A549 (cell line): ENCODE results near the gene TXNRD1. TPM values are rescaled to one million over a fixed set of nuclear protein-coding genes. Genes with fewer than 3 reads are reported as not detected.

Source experiments
- ATAC-seq, 2 experiments: fragments of 200-7000 bp in 1 of 2; fragments of >200 bp in 1 of 2; cut with Nextera tagmentation in 1 of 2; cut with Tn5 transposase in 1 of 2; 3 replicates each; pipeline versions ENCODE4 v1.8.0 to v1.9.1; 2018 to 2020; ENCODE audit warnings: mild to moderate bottlenecking in 1 of 2, moderate library complexity in 1 of 2
- CTCF ChIA-PET: fragments of 300-600 bp; sonication (Branson Sonifier 250); formaldehyde crosslinking; extraction: SDS; loops from one replicate; lab custom pipeline; 2021; ENCODE audit warnings: antibody characterized with exemption, inconsistent platforms; lab: Yijun Ruan, JAX
- POLR2A ChIA-PET: fragments of 350-600 bp; formaldehyde crosslinking; extraction: SDS; loops from one replicate; lab custom pipeline; 2021; ENCODE audit warnings: antibody characterized with exemption, inconsistent platforms; lab: Yijun Ruan, JAX
- DNase-seq, 2 experiments: peaks; one replicate each; pipeline versions ENCODE4 v3.0.0 to v3.0.0-alpha.2; 2011 to 2016; ENCODE audit warnings: low read depth in 1 of 2, low spot score in 1 of 2
- FAIRE-seq: peaks from 2 replicates; lab custom pipeline; 2011; peaks lifted over from hg19 to GRCh38; lab: Jason Lieb, UNC
- H3K27ac ChIP-seq, 2 experiments: fragments of >200 bp; sonication (Bioruptor Twin); formaldehyde crosslinking; 3 replicates each; pipeline ENCODE4 v1.5.1; 2016 to 2017
- H3K4me1 ChIP-seq: fragments of >200 bp; sonication (Bioruptor Twin); formaldehyde crosslinking; 3 replicates; pipeline ENCODE4 v1.6.1; 2016
- H3K4me2 ChIP-seq: fragments of >200 bp; sonication (Bioruptor Twin); formaldehyde crosslinking; 3 replicates; pipeline ENCODE4 v1.6.1; 2016
- H3K4me3 ChIP-seq: fragments of >200 bp; sonication (Bioruptor Twin); formaldehyde crosslinking; 3 replicates; pipeline ENCODE4 v1.5.1; 2016
- H3K9me3 ChIP-seq: fragments of >200 bp; sonication (Bioruptor Twin); formaldehyde crosslinking; 3 replicates; pipeline ENCODE4 v1.6.1; 2016
- CBX2 ChIP-seq: fragments of 200-600 bp; sonication (generic); IDR thresholded peaks from 2 replicates; pipeline ENCODE4 v1.6.1; 2016; ENCODE audit warnings: low read depth, mild to moderate bottlenecking, borderline replicate concordance
- CHD2 ChIP-seq: fragments of 150-350 bp; IDR thresholded peaks from 2 replicates; pipeline ENCODE4 v1.6.1; 2014; ENCODE audit warnings: low read length; ENCODE audit not compliant: partially characterized antibody
- CHD4 ChIP-seq: fragments of 200-600 bp; sonication (generic); IDR thresholded peaks from 2 replicates; pipeline ENCODE4 v1.6.1; 2016; ENCODE audit warnings: antibody characterized with exemption, mild to moderate bottlenecking, borderline replicate concordance
- FOSB ChIP-seq: fragments of 250-450 bp; sonication (Bioruptor Pico); IDR thresholded peaks from 2 replicates; pipeline ENCODE4 v1.5.0; 2020; ENCODE audit warnings: mild to moderate bottlenecking, moderate library complexity
- FOSL2 ChIP-seq, 2 experiments: fragments of 450-650 bp in 1 of 2; fragments of >200 bp in 1 of 2; sonication (Bioruptor Twin) in 1 of 2; formaldehyde crosslinking; IDR thresholded peaks; 2 replicates each; pipeline versions ENCODE4 v1.5.0 to v1.6.1; 2016 to 2020; ENCODE audit warnings: mild to moderate bottlenecking in 1 of 2, moderate library complexity in 1 of 2
- FOXS1 ChIP-seq: fragments of 250-450 bp; sonication (Bioruptor Pico); IDR thresholded peaks from 2 replicates; pipeline ENCODE4 v1.5.0; 2020; ENCODE audit warnings: mild to moderate bottlenecking, moderate library complexity
- HOXB5 ChIP-seq: fragments of 250-450 bp; sonication (Bioruptor Pico); IDR thresholded peaks from 2 replicates; pipeline ENCODE4 v1.5.0; 2020; ENCODE audit warnings: mild to moderate bottlenecking, moderate library complexity
- JUN ChIP-seq, 2 experiments: fragments of >200 bp; sonication (Bioruptor Twin); formaldehyde crosslinking; IDR thresholded peaks; 2 replicates in 1 of 2; 3 replicates in 1 of 2; pipeline ENCODE4 v1.6.1; 2016 to 2017
- JUNB ChIP-seq: fragments of >200 bp; sonication (Bioruptor Twin); formaldehyde crosslinking; IDR thresholded peaks from 2 replicates; pipeline ENCODE4 v1.6.1; 2016
- KDM5A ChIP-seq: fragments of 200-600 bp; sonication (generic); IDR thresholded peaks from 2 replicates; pipeline ENCODE4 v1.6.1; 2016; ENCODE audit warnings: antibody characterized with exemption, mild to moderate bottlenecking
- MAZ ChIP-seq: fragments of 150-350 bp; IDR thresholded peaks from 2 replicates; pipeline ENCODE4 v1.6.1; 2014; ENCODE audit warnings: antibody characterized with exemption, low read depth, low read length, borderline replicate concordance
- MYC ChIP-seq: IDR thresholded peaks from 2 replicates; pipeline ENCODE4 v1.6.1; 2012; ENCODE audit warnings: mild to moderate bottlenecking, inconsistent platforms, low read length, improper control_type of control experiment, borderline replicate concordance
- NR3C1 ChIP-seq: fragments of >200 bp; sonication (Bioruptor Twin); formaldehyde crosslinking; IDR thresholded peaks from 3 replicates; pipeline ENCODE4 v1.6.1; 2017
- PHF8 ChIP-seq: fragments of 200-600 bp; sonication (generic); IDR thresholded peaks from 2 replicates; pipeline ENCODE4 v1.6.1; 2016; ENCODE audit warnings: low read depth, mild to moderate bottlenecking, antibody characterized with exemption, moderate library complexity, borderline replicate concordance
- RAD21 ChIP-seq, 2 experiments: fragments of >200 bp in 1 of 2; sonication (Bioruptor Twin) in 1 of 2; formaldehyde crosslinking in 1 of 2; IDR thresholded peaks in 1 of 2; conservative IDR thresholded peaks in 1 of 2; 2 replicates in 1 of 2; 3 replicates in 1 of 2; pipeline ENCODE4 v1.6.1; 2012 to 2018; ENCODE audit warnings: inconsistent platforms in 1 of 2
- RARB ChIP-seq: fragments of 250-450 bp; sonication (Bioruptor Pico); IDR thresholded peaks from 2 replicates; pipeline ENCODE4 v1.8.0; 2021; ENCODE audit warnings: mild to moderate bottlenecking, moderate library complexity
- RCOR1 ChIP-seq: fragments of 150-350 bp; IDR thresholded peaks from 2 replicates; pipeline ENCODE4 v1.6.1; 2014; ENCODE audit warnings: antibody characterized with exemption, low read length, low read depth
- RFX5 ChIP-seq: fragments of 450-650 bp; IDR thresholded peaks from 2 replicates; pipeline ENCODE4 v1.7.1; 2014; ENCODE audit warnings: antibody characterized with exemption, mild to moderate bottlenecking, moderate library complexity
- RNF2 ChIP-seq: fragments of 200-600 bp; sonication (generic); IDR thresholded peaks from 2 replicates; pipeline ENCODE4 v1.6.1; 2016; ENCODE audit warnings: low read depth, mild to moderate bottlenecking, antibody characterized with exemption, moderate library complexity, borderline replicate concordance
- SMC3 ChIP-seq: fragments of >200 bp; sonication (Bioruptor Twin); formaldehyde crosslinking; IDR thresholded peaks from 3 replicates; pipeline ENCODE4 v1.6.1; 2018; ENCODE audit warnings: inconsistent platforms
- SREBF2 ChIP-seq: fragments of 450-650 bp; IDR thresholded peaks from 2 replicates; pipeline ENCODE4 v1.6.1; 2014; ENCODE audit warnings: mild to moderate bottlenecking, moderate library complexity
- TFCP2L1 ChIP-seq: fragments of 250-450 bp; sonication (Bioruptor Pico); IDR thresholded peaks from 2 replicates; pipeline ENCODE4 v1.5.0; 2021; ENCODE audit warnings: mild to moderate bottlenecking
- TP53 ChIP-seq: fragments of 250-450 bp; sonication (Bioruptor Pico); IDR thresholded peaks from 2 replicates; pipeline ENCODE4 v1.5.0; 2021; ENCODE audit warnings: mild to moderate bottlenecking, moderate library complexity
- WGBS: methylation state at CpG from one replicate; pipeline ENCODE4 v1.1.6; 2017; ENCODE audit errors: missing lambda C conversion rate; 5-methylcytosine and 5-hydroxymethylcytosine counted together
- polyA plus RNA-seq, 4 experiments: library from polyadenylated mRNA; depleted of rRNA in 3 of 4; stranded (reverse); fragments of >200 nt; fragmentation: RNase III in 1 of 4; extraction: RNeasy Plus Mini Kit Qiagen cat#74134 plus additional on column Dnase treatment in 1 of 4; gene quantifications; 2 replicates in 3 of 4; 3 replicates in 1 of 4; pipeline ENCODE4 v1.2.3, GENCODE V29; 2011 to 2017
- TF ChIP-seq, protein P1 (sequence below): fragments of 200-600 bp; sonication (generic); IDR thresholded peaks from 2 replicates; pipeline ENCODE4 v1.6.1; 2016; ENCODE audit warnings: antibody characterized with exemption, mild to moderate bottlenecking, moderate library complexity
- TF ChIP-seq, protein P2 (sequence below): IDR thresholded peaks from 2 replicates; pipeline ENCODE4 v1.6.1; 2012; ENCODE audit warnings: low read depth, borderline replicate concordance
- TF ChIP-seq, protein P3 (sequence below): fragments of 250-450 bp; sonication (Bioruptor Pico); IDR thresholded peaks from 2 replicates; pipeline ENCODE4 v1.5.0; 2021; ENCODE audit warnings: mild to moderate bottlenecking, moderate library complexity, borderline replicate concordance
- TF ChIP-seq, protein P4 (sequence below): IDR thresholded peaks from 2 replicates; pipeline ENCODE4 v1.6.1; 2012

TXNRD1 gene
- polyA plus RNA-seq, 2 of the 4 experiments (the other 2 are of a cell fraction): 899 to 1,230 TPM

DNA sequence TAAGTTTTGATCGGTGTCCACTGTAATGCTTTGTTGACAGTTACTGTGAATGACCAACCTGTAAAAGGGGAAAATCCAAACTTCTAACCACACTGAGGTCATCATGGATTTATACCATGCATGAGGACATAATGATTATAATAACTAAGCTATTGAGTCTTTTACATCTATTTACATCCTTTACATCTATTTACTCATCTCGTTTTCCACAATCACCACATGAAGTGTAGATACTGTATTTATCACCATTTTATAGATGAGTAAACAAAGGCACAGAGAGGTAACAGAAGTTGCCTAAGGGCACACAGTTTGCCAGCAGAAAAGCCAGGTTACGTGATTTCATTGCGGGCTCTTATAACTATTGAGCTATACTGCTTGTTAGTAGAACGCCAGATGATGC lies 60.1 kb downstream of the TXNRD1 start (continued):
- TF ChIP-seq NR3C1 (no peak), KDM5A (no peak), CHD2 (no peak), JUN (IDR thresholded peaks at IDR 0.05) (no peak), JUNB (no peak), SMC3 (no peak), CBX2 (no peak), TP53 (CRISPR knock-in tag) (no peak), PHF8 (no peak), SREBF2 (no peak), HOXB5 (CRISPR knock-in tag) (no peak), RARB (CRISPR knock-in tag) (no peak), MAZ (no peak), FOSL2 (IDR thresholded peaks at IDR 0.05) (no peak), FOSL2 (CRISPR knock-in tag; IDR thresholded peaks at IDR 0.05) (peak; percentile 61), FOXS1 (CRISPR knock-in tag) (0 out of 2 replicates have a peak, but pooled peaks have one; percentile 36), TFCP2L1 (CRISPR knock-in tag) (no peak), RNF2 (no peak)
- TF ChIP-seq, protein P1, sequence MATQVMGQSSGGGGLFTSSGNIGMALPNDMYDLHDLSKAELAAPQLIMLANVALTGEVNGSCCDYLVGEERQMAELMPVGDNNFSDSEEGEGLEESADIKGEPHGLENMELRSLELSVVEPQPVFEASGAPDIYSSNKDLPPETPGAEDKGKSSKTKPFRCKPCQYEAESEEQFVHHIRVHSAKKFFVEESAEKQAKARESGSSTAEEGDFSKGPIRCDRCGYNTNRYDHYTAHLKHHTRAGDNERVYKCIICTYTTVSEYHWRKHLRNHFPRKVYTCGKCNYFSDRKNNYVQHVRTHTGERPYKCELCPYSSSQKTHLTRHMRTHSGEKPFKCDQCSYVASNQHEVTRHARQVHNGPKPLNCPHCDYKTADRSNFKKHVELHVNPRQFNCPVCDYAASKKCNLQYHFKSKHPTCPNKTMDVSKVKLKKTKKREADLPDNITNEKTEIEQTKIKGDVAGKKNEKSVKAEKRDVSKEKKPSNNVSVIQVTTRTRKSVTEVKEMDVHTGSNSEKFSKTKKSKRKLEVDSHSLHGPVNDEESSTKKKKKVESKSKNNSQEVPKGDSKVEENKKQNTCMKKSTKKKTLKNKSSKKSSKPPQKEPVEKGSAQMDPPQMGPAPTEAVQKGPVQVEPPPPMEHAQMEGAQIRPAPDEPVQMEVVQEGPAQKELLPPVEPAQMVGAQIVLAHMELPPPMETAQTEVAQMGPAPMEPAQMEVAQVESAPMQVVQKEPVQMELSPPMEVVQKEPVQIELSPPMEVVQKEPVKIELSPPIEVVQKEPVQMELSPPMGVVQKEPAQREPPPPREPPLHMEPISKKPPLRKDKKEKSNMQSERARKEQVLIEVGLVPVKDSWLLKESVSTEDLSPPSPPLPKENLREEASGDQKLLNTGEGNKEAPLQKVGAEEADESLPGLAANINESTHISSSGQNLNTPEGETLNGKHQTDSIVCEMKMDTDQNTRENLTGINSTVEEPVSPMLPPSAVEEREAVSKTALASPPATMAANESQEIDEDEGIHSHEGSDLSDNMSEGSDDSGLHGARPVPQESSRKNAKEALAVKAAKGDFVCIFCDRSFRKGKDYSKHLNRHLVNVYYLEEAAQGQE: no peak
- TF ChIP-seq, protein P2, sequence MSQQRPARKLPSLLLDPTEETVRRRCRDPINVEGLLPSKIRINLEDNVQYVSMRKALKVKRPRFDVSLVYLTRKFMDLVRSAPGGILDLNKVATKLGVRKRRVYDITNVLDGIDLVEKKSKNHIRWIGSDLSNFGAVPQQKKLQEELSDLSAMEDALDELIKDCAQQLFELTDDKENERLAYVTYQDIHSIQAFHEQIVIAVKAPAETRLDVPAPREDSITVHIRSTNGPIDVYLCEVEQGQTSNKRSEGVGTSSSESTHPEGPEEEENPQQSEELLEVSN: no peak
- TF ChIP-seq, protein P3, sequence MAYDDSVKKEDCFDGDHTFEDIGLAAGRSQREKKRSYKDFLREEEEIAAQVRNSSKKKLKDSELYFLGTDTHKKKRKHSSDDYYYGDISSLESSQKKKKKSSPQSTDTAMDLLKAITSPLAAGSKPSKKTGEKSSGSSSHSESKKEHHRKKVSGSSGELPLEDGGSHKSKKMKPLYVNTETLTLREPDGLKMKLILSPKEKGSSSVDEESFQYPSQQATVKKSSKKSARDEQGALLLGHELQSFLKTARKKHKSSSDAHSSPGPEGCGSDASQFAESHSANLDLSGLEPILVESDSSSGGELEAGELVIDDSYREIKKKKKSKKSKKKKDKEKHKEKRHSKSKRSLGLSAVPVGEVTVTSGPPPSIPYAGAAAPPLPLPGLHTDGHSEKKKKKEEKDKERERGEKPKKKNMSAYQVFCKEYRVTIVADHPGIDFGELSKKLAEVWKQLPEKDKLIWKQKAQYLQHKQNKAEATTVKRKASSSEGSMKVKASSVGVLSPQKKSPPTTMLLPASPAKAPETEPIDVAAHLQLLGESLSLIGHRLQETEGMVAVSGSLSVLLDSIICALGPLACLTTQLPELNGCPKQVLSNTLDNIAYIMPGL (CRISPR knock-in tag): no peak
- TF ChIP-seq, all 56 proteins: peak for 10

DNA sequence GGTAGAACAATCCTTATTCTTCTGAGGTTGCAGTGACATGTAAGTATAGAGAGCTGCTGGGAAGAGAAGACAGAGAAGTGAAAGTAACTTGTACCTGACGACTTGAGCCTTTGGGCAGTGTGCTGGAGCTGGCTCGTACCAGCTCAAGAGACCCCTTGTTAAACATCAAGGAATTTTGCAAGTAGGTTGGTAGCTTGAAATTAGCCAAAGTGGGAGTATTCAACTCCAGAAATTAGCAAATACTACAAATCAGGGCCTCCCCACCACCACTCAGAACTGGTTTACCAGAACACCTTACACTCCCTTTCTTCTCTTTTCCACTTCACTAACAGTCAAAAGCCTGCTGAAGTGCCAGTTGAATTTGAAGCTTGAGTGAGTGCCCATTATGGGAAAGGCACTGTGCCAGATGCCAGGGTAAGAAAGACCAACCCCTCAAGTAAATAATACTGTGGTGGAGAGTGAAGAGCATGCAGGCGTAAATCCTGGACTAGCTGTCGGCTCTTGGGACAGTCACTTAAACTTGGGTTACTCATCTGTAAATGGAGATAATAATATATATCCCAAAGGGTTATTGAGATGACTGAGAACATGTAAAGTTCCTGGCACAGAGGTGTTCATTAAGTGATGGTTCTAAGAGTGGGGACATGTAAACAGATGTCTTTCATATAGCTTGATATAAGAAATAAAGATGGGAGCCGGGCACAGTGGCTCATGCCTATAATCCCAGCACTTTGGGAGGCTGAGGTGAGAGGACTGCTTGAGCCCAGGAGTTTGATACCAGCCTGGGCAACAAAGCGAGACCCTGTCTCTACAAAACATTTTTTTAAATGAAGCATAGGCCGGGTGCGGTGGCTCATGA lies 60.9 kb downstream of the TXNRD1 start:
- Histone ChIP-seq H3K27ac (peak overlapping the region; percentile 85 to 98), H3K4me1 (peaks cover 72% of the 10 kb centered on the region), H3K4me2 (peak overlapping the region; percentile 86), H3K9me3 (no peaks in the 10 kb centered on the region), H3K4me3 (peak overlapping the region; percentile 25)
- WGBS: 28% methylated on average over 8 of the region's 8 CpGs
- FAIRE-seq: no peak
- ChIA-PET CTCF (interaction anchor here (0.6 to 4.9 kb wide), 10 partner anchors 10 to 99 kb away, joined by 3 to 29 read pairs (median 3); partner anchors contain the start of gene TXNRD1), POLR2A (interaction anchor here (0.6 to 5.5 kb wide), 10 partner anchors 10 to 470 kb away, joined by 3 to 68 read pairs (median 6); no protein-coding TSS in a partner anchor)
- peak in 1 of 2 experiments; percentile 64 for DNase-seq
- ATAC-seq: peak; percentile 25 to 32; a peak in 4 of 6 replicates
- no peak for TF ChIP-seq MYC
- peak; percentile 85; the same call in 1 of the 2 replicates for TF ChIP-seq FOSB (CRISPR knock-in tag)
- TF ChIP-seq RAD21 (conservative IDR thresholded peaks at IDR 0.05 in 1 of 2, IDR thresholded peaks at IDR 0.05 in 1 of 2): no peak
- TF ChIP-seq RFX5: no peak
- TF ChIP-seq RCOR1: no peak
- TF ChIP-seq CHD4: 0 out of 2 replicates have a peak, but pooled peaks have one; percentile 29
- no peak for TF ChIP-seq FOSL2 (IDR thresholded peaks at IDR 0.05)
- TF ChIP-seq FOSL2 (CRISPR knock-in tag; IDR thresholded peaks at IDR 0.05): no peak
- TF ChIP-seq, protein P4, sequence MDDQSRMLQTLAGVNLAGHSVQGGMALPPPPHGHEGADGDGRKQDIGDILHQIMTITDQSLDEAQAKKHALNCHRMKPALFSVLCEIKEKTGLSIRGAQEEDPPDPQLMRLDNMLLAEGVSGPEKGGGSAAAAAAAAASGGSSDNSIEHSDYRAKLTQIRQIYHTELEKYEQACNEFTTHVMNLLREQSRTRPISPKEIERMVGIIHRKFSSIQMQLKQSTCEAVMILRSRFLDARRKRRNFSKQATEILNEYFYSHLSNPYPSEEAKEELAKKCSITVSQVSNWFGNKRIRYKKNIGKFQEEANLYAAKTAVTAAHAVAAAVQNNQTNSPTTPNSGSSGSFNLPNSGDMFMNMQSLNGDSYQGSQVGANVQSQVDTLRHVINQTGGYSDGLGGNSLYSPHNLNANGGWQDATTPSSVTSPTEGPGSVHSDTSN: no peak
- TF ChIP-seq, protein P3 (CRISPR knock-in tag): peak; percentile 61; the same call in 1 of the 2 replicates
- no peak for TF ChIP-seq PHF8
- TF ChIP-seq RARB (CRISPR knock-in tag): peak; percentile 63; the same call in 1 of the 2 replicates
